ENCODE data around the gene AASS.

DNA sequence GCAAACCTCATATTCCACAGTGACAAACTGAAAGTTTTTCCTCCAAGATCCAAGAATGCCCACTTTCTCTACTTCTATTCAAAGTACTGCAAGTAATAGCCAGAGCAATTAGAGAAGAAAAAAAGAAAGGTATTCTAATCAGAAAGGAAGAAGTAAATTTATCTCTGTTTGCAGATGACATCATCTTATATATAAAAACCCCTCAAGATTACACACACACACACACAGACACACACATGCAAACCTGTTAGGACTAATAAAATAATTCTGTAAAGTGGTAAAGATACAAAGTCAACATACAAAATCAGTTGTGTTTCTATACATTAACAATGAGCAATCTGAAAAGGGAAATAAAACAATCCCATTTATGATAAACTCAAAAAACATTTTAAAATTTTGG, 44.7 kb upstream of the AASS start:
- TF ChIP-seq, protein P1, sequence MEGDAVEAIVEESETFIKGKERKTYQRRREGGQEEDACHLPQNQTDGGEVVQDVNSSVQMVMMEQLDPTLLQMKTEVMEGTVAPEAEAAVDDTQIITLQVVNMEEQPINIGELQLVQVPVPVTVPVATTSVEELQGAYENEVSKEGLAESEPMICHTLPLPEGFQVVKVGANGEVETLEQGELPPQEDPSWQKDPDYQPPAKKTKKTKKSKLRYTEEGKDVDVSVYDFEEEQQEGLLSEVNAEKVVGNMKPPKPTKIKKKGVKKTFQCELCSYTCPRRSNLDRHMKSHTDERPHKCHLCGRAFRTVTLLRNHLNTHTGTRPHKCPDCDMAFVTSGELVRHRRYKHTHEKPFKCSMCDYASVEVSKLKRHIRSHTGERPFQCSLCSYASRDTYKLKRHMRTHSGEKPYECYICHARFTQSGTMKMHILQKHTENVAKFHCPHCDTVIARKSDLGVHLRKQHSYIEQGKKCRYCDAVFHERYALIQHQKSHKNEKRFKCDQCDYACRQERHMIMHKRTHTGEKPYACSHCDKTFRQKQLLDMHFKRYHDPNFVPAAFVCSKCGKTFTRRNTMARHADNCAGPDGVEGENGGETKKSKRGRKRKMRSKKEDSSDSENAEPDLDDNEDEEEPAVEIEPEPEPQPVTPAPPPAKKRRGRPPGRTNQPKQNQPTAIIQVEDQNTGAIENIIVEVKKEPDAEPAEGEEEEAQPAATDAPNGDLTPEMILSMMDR (IDR thresholded peaks at IDR 0.05; ENCODE audit: extremely low read depth in 1 of 2, insufficient read depth in 1 of 2, low read depth in 1 of 2, low read length in 2 of 2), result no peak
- TF ChIP-seq POLR2A (IDR thresholded peaks at IDR 0.05; ENCODE audit: low read depth, low read length) (no peak), JUN (IDR thresholded peaks at IDR 0.05; ENCODE audit: borderline replicate concordance, insufficient read depth, insufficient read length, low read depth) (no peak), POLR2AphosphoS5 (IDR thresholded peaks at IDR 0.05; ENCODE audit: insufficient read depth, low read depth, low read length) (no peak), EZH2 (IDR thresholded peaks at IDR 0.05; ENCODE audit: borderline replicate concordance, low read depth, low read length, severe bottlenecking) (no peak), GATA2 (IDR thresholded peaks at IDR 0.05; ENCODE audit: insufficient read depth, insufficient read length, low read depth, low read length) (no peak), FOS (IDR thresholded peaks at IDR 0.05; ENCODE audit: borderline replicate concordance, insufficient read depth, low read length) (no peak)
- TF ChIP-seq, protein P2, sequence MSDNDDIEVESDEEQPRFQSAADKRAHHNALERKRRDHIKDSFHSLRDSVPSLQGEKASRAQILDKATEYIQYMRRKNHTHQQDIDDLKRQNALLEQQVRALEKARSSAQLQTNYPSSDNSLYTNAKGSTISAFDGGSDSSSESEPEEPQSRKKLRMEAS (IDR thresholded peaks at IDR 0.05; ENCODE audit: insufficient read depth, insufficient read length), result no peak

All from endothelial cell of umbilical vein (primary cell).